Bronchial epithelial cell (primary cell): ENCODE measurements around the gene GRIFIN. TPM values are rescaled to one million over a fixed set of nuclear protein-coding genes. Genes with fewer than 3 reads are reported as not detected.
A peak's percentile ranks its signal among the peaks of the same experiment; 100 is the strongest.

Experiments used
- DNase-seq: peaks from one replicate; pipeline ENCODE4 v3.0.0-alpha.2; 2010; ENCODE audit warnings: low read depth
- FAIRE-seq: peaks from 2 replicates; lab custom pipeline; 2011; peaks lifted over from hg19 to GRCh38; lab: Jason Lieb, UNC
- H3K27me3 ChIP-seq: 2 replicates; pipeline ENCODE4 v1.5.1; 2011; ENCODE audit warnings: low read length; ENCODE audit not compliant: control insufficient read depth, insufficient read depth
- H3K36me3 ChIP-seq: 2 replicates; pipeline ENCODE4 v1.5.1; 2011; ENCODE audit warnings: low read length; ENCODE audit not compliant: control insufficient read depth, insufficient read depth
- H3K4me3 ChIP-seq: 2 replicates; pipeline ENCODE4 v1.5.1; 2011; ENCODE audit warnings: mild to moderate bottlenecking, low read depth, low read length, control low read depth
- CTCF ChIP-seq: IDR thresholded peaks from 2 replicates; pipeline ENCODE4 v1.5.1; 2011; ENCODE audit warnings: mild to moderate bottlenecking, moderate library complexity, low read length, control low read depth, inconsistent platforms; ENCODE audit not compliant: insufficient read depth, severe bottlenecking
- total RNA-seq: library from RNA; depleted of rRNA; stranded (reverse); fragments of >200 nt; gene quantifications from 2 replicates; pipeline ENCODE4 v1.2.1, GENCODE V29; 2014

GRIFIN gene
- total RNA-seq, 1 donor from 2014 or later: not detected

GRCh38 chr7:2518737-2519118, 42.5 kb upstream of the GRIFIN start:
- H3K36me3 ChIP-seq: no peaks in the 10 kb centered on the region
- FAIRE-seq: no peak
- no peak for DNase-seq
- peaks cover 1% of the 10 kb centered on the region for H3K27me3 ChIP-seq
- no peak for TF ChIP-seq CTCF
- H3K4me3 ChIP-seq: no peak overlapping the region

GRCh38 chr7:2517678-2518507, 41.7 kb upstream of the GRIFIN start:
- Histone ChIP-seq H3K36me3 (no peaks in the 10 kb centered on the region), H3K4me3 (no peak overlapping the region), H3K27me3 (peaks cover 1% of the 10 kb centered on the region)
- DNase-seq (no peak), FAIRE-seq (no peak)
- TF ChIP-seq CTCF: no peak

DNA sequence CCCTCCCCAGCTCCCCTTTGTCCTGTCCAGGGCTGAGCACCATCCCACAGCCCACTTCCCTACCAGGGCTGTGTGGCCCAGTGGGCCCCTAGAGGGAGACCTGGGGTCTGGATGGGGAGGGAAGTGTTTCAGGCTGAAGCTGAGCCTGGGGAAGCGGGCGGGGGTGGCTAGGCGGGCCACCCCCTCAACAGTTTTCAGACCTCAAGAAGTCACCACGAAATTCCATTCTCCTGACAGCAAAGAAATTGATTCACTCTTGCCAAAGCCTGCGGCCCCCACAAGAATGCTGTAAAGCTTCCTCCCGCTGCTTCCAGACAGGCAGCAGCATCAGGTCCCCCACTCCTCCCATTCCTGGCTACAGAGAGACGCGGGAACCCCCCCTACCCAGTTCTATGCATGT, 40.8 kb upstream of the GRIFIN start:
- peak; percentile 67 for DNase-seq
- no peak for FAIRE-seq
- TF ChIP-seq CTCF: no peak
- Histone ChIP-seq H3K4me3 (no peak overlapping the region), H3K27me3 (peaks cover 1% of the 10 kb centered on the region), H3K36me3 (no peaks in the 10 kb centered on the region)

DNA sequence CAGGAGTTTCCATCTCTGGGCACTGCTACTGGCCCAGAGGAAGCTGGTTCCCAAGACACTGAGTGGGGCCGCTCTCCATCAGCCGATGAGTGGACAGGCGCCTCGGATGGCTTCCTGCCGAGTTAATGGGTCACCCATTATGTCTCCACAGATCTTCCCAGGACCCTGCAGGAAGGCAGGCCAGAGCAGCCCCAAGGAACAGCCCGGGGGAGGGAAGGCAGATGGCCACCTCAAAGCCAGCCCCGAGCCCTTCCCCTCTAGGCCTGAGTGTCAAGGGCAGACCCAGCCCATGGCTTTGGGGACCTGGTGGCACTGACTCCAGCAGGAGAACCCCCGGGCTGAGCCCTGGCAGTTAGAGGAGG, 40.0 kb upstream of the GRIFIN start:
- no peak for FAIRE-seq
- DNase-seq: no peak
- Histone ChIP-seq H3K27me3 (peaks cover 1% of the 10 kb centered on the region), H3K36me3 (no peaks in the 10 kb centered on the region), H3K4me3 (no peak overlapping the region)
- TF ChIP-seq CTCF: no peak

- FAIRE-seq (no peak), DNase-seq (no peak)
- Histone ChIP-seq H3K36me3 (no peaks in the 10 kb centered on the region), H3K4me3 (no peak overlapping the region), H3K27me3 (peaks cover 1% of the 10 kb centered on the region)
- no peak for TF ChIP-seq CTCF
Measured at GRCh38 chr7:2515424-2516193, 39.4 kb upstream of the GRIFIN start.
